ENCODE data around the gene VAV1.
"Not testable (repeated sequence)": the region's sequence is repeated elsewhere in the genome, so short reads cannot be mapped to it uniquely, and the experiment has no call there.

The VAV1 gene

GRCh38 chr19:6790194-6791128, 18.0 kb downstream of the VAV1 start:
- DNase-seq (ENCODE audit: low read depth, low spot score), result no peak

- no peak for DNase-seq (ENCODE audit: low read depth, low spot score)
Observed at GRCh38 chr19:6791237-6791636, 18.7 kb downstream of the VAV1 start.

- no peak for DNase-seq (ENCODE audit: low read depth, low spot score)
Observed at GRCh38 chr19:6793411-6793810, 20.9 kb downstream of the VAV1 start.

GRCh38 chr19:6793973-6794372, 21.5 kb downstream of the VAV1 start:
- DNase-seq (ENCODE audit: low read depth, low spot score), result no peak

- no peak for DNase-seq (ENCODE audit: low read depth, low spot score)
Observed at GRCh38 chr19:6794686-6795431, 22.4 kb downstream of the VAV1 start.

- DNase-seq (ENCODE audit: low read depth, low spot score), result no peak
Observed at GRCh38 chr19:6796278-6796677, 23.8 kb downstream of the VAV1 start.

GRCh38 chr19:6797646-6798045, 25.1 kb downstream of the VAV1 start:
- DNase-seq (ENCODE audit: low read depth, low spot score), result no peak

- not testable (repeated sequence) for DNase-seq (ENCODE audit: low read depth, low spot score)
Observed at GRCh38 chr19:6800160-6800790, 27.8 kb downstream of the VAV1 start.

GRCh38 chr19:6800991-6801484, 28.5 kb downstream of the VAV1 start:
- DNase-seq (ENCODE audit: low read depth, low spot score), result no peak

- peak; percentile 64 for DNase-seq (ENCODE audit: low read depth, low spot score)
Observed at GRCh38 chr19:6801485-6802086, 29.1 kb downstream of the VAV1 start.

- peak; percentile 36 for DNase-seq (ENCODE audit: low read depth, low spot score)
Observed at GRCh38 chr19:6802336-6803035, 30.0 kb downstream of the VAV1 start.

GRCh38 chr19:6803036-6803404, 30.5 kb downstream of the VAV1 start:
- no peak for DNase-seq (ENCODE audit: low read depth, low spot score)

GRCh38 chr19:6806488-6806887, 34.0 kb downstream of the VAV1 start:
- no peak for DNase-seq (ENCODE audit: low read depth, low spot score)

GRCh38 chr19:6807291-6807690, 34.8 kb downstream of the VAV1 start:
- no peak for DNase-seq (ENCODE audit: low read depth, low spot score)

- DNase-seq (ENCODE audit: low read depth, low spot score), result no peak
Observed at GRCh38 chr19:6808494-6808893, 36.0 kb downstream of the VAV1 start.

- DNase-seq (ENCODE audit: low read depth, low spot score), result no peak
Observed at GRCh38 chr19:6809262-6809661, 36.8 kb downstream of the VAV1 start.

GRCh38 chr19:6811378-6811777, 38.9 kb downstream of the VAV1 start:
- DNase-seq (ENCODE audit: low read depth, low spot score), result no peak

GRCh38 chr19:6811906-6812305, 39.4 kb downstream of the VAV1 start:
- no peak for DNase-seq (ENCODE audit: low read depth, low spot score)

GRCh38 chr19:6812612-6813011, 40.1 kb downstream of the VAV1 start:
- DNase-seq (ENCODE audit: low read depth, low spot score), result no peak

GRCh38 chr19:6813659-6814058, 41.2 kb downstream of the VAV1 start:
- no peak for DNase-seq (ENCODE audit: low read depth, low spot score)

- no peak for DNase-seq (ENCODE audit: low read depth, low spot score)
Observed at GRCh38 chr19:6817179-6817578, 44.7 kb downstream of the VAV1 start.
